ENCODE measurements around the gene APOL5.

GRCh38 chr22:35681454-35682052 is 36.1 kb upstream of the APOL5 start:
- no peak for TF ChIP-seq SPI1 (IDR thresholded peaks at IDR 0.05; ENCODE audit: borderline replicate concordance, low read depth)
- TF ChIP-seq, protein P1, sequence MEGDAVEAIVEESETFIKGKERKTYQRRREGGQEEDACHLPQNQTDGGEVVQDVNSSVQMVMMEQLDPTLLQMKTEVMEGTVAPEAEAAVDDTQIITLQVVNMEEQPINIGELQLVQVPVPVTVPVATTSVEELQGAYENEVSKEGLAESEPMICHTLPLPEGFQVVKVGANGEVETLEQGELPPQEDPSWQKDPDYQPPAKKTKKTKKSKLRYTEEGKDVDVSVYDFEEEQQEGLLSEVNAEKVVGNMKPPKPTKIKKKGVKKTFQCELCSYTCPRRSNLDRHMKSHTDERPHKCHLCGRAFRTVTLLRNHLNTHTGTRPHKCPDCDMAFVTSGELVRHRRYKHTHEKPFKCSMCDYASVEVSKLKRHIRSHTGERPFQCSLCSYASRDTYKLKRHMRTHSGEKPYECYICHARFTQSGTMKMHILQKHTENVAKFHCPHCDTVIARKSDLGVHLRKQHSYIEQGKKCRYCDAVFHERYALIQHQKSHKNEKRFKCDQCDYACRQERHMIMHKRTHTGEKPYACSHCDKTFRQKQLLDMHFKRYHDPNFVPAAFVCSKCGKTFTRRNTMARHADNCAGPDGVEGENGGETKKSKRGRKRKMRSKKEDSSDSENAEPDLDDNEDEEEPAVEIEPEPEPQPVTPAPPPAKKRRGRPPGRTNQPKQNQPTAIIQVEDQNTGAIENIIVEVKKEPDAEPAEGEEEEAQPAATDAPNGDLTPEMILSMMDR (IDR thresholded peaks at IDR 0.05; ENCODE audit: insufficient read depth, low read length) = no peak
- no peak for TF ChIP-seq POLR2AphosphoS5 (IDR thresholded peaks at IDR 0.05; ENCODE audit: low read depth)
- no peak for TF ChIP-seq REST (IDR thresholded peaks at IDR 0.05; ENCODE audit: insufficient replicate concordance, low read depth)
- TF ChIP-seq GABPA (IDR thresholded peaks at IDR 0.05; ENCODE audit: low read depth) = no peak

All from HL-60 (cell line).